ENCODE data around the gene MYH7.
A peak's percentile ranks its signal among the peaks of the same experiment; 100 is the strongest.

- TF ChIP-seq, protein P1, sequence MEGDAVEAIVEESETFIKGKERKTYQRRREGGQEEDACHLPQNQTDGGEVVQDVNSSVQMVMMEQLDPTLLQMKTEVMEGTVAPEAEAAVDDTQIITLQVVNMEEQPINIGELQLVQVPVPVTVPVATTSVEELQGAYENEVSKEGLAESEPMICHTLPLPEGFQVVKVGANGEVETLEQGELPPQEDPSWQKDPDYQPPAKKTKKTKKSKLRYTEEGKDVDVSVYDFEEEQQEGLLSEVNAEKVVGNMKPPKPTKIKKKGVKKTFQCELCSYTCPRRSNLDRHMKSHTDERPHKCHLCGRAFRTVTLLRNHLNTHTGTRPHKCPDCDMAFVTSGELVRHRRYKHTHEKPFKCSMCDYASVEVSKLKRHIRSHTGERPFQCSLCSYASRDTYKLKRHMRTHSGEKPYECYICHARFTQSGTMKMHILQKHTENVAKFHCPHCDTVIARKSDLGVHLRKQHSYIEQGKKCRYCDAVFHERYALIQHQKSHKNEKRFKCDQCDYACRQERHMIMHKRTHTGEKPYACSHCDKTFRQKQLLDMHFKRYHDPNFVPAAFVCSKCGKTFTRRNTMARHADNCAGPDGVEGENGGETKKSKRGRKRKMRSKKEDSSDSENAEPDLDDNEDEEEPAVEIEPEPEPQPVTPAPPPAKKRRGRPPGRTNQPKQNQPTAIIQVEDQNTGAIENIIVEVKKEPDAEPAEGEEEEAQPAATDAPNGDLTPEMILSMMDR (IDR thresholded peaks at IDR 0.05; ENCODE audit: insufficient read depth, low read length, poor library complexity, severe bottlenecking), result peak; percentile 20
- TF ChIP-seq EZH2phosphoT487 (conservative IDR thresholded peaks at IDR 0.05; ENCODE audit: low read length), result no peak
Measured at GRCh38 chr14:23481979-23482822, 46.7 kb upstream of the MYH7 start.
